ENCODE measurements around the gene RSBN1L. TPM values are rescaled to one million over a fixed set of nuclear protein-coding genes. Genes with fewer than 3 reads are reported as not detected.

Gene RSBN1L
- total RNA-seq, 1 experiment from 2014 or later, result 21.4 TPM

- DNase-seq, result no peak
- Histone ChIP-seq H3K36me3 (ENCODE audit: control insufficient read depth, insufficient read depth, low read length) (no peaks in the 10 kb centered on the region), H3K4me1 (peaks cover 5% of the 10 kb centered on the region; the same call in 1 of the 2 replicates), H3K9me3 (no peaks in the 10 kb centered on the region), H3K4me3 (ENCODE audit: low read depth, low read length) (no peak overlapping the region), H3K27me3 (replicated peaks; ENCODE audit: control insufficient read depth, insufficient read depth, low read length) (no peaks in the 10 kb centered on the region)
- CTCF ChIA-PET, result interaction anchor here (0.7 kb wide), 1 partner anchor 31 kb away, joined by 4 read pairs; no protein-coding TSS in a partner anchor
- Mint-ChIP-seq H3K9me3 (ENCODE audit: unreplicated experiment) (no peaks in the 10 kb centered on the region), H3K4me3 (ENCODE audit: unreplicated experiment) (no peak overlapping the region), H3K27me3 (ENCODE audit: insufficient read depth, unreplicated experiment) (no peaks in the 10 kb centered on the region), H3K4me1 (ENCODE audit: low read depth, unreplicated experiment) (peaks cover 23% of the 10 kb centered on the region), H3K27ac (ENCODE audit: unreplicated experiment) (peak overlapping the region; percentile 24), H3K36me3 (ENCODE audit: insufficient read depth, unreplicated experiment) (peaks cover 9% of the 10 kb centered on the region)
- intact Hi-C loops (cut with micrococcal nuclease; ENCODE audit: unreplicated experiment), result no loop called here
- TF ChIP-seq, protein P1, sequence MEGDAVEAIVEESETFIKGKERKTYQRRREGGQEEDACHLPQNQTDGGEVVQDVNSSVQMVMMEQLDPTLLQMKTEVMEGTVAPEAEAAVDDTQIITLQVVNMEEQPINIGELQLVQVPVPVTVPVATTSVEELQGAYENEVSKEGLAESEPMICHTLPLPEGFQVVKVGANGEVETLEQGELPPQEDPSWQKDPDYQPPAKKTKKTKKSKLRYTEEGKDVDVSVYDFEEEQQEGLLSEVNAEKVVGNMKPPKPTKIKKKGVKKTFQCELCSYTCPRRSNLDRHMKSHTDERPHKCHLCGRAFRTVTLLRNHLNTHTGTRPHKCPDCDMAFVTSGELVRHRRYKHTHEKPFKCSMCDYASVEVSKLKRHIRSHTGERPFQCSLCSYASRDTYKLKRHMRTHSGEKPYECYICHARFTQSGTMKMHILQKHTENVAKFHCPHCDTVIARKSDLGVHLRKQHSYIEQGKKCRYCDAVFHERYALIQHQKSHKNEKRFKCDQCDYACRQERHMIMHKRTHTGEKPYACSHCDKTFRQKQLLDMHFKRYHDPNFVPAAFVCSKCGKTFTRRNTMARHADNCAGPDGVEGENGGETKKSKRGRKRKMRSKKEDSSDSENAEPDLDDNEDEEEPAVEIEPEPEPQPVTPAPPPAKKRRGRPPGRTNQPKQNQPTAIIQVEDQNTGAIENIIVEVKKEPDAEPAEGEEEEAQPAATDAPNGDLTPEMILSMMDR (IDR thresholded peaks at IDR 0.05; ENCODE audit: insufficient read depth in 1 of 2, low read depth in 1 of 2, low read length in 1 of 2, severe bottlenecking in 1 of 2, unreplicated experiment in 1 of 2), result no peak
- POLR2A ChIA-PET, result no interaction called here
- BruUV-seq (replicated peaks), result no TSS peak
Observed at GRCh38 chr7:77727527-77727926, 31.3 kb downstream of the RSBN1L start.

DNA sequence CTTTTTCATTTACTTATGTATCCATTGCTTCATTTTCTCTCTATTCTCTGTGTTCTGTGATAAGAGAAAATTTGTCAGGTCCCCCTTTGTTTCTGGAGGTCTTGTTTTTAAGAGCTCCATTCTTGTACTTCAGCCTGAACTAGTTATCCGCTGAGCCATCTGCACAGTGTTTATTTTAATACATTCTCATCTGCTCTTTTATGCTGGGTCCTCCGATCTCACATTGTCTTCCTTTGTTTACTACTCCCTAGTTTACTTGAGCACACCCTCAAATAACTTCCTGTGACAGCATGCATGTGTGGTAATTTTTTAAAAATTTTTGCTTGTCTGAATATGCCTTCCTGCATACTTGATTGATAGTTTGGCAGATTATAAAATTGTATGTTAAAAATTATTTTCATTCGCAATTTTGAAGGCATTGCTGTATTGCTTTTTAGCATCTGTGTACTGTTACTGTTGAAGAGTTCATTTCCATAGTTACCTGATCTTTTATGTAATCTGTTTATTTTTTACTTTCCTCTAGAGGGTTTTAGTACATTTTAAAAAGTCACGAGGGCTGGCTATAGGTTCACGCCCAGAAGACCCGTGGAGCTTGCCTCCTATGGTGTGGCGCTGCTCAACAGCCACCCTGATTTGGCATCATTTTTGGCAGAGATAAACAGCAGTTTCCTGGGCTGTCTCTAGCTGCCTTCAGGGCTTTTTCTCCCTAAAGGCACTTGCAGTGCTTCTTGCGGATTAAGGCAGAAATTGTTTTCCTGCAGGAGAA lies 31.9 kb downstream of the RSBN1L start:
- DNase-seq, result no peak
- Mint-ChIP-seq H3K4me3 (ENCODE audit: unreplicated experiment) (no peak overlapping the region), H3K27ac (ENCODE audit: unreplicated experiment) (peak overlapping the region; percentile 24), H3K4me1 (ENCODE audit: low read depth, unreplicated experiment) (peaks cover 23% of the 10 kb centered on the region), H3K36me3 (ENCODE audit: insufficient read depth, unreplicated experiment) (peaks cover 9% of the 10 kb centered on the region), H3K9me3 (ENCODE audit: unreplicated experiment) (no peaks in the 10 kb centered on the region), H3K27me3 (ENCODE audit: insufficient read depth, unreplicated experiment) (no peaks in the 10 kb centered on the region)
- peaks cover 5% of the 10 kb centered on the region; the same call in 1 of the 2 replicates for H3K4me1 ChIP-seq
- no TSS peak for BruUV-seq (replicated peaks)
- no peaks in the 10 kb centered on the region for H3K9me3 ChIP-seq
- intact Hi-C loops (cut with micrococcal nuclease; ENCODE audit: unreplicated experiment), result no loop called here
- H3K27me3 ChIP-seq (replicated peaks; ENCODE audit: control insufficient read depth, insufficient read depth, low read length), result no peaks in the 10 kb centered on the region
- no peaks in the 10 kb centered on the region for H3K36me3 ChIP-seq (ENCODE audit: control insufficient read depth, insufficient read depth, low read length)
- TF ChIP-seq, protein P1 (IDR thresholded peaks at IDR 0.05; ENCODE audit: insufficient read depth in 1 of 2, low read depth in 1 of 2, low read length in 1 of 2, severe bottlenecking in 1 of 2, unreplicated experiment in 1 of 2), result no peak
- POLR2A ChIA-PET, result no interaction called here
- CTCF ChIA-PET, result interaction anchor here (0.7 kb wide), 1 partner anchor 31 kb away, joined by 4 read pairs; no protein-coding TSS in a partner anchor
- no peak overlapping the region for H3K4me3 ChIP-seq (ENCODE audit: low read depth, low read length)

DNA sequence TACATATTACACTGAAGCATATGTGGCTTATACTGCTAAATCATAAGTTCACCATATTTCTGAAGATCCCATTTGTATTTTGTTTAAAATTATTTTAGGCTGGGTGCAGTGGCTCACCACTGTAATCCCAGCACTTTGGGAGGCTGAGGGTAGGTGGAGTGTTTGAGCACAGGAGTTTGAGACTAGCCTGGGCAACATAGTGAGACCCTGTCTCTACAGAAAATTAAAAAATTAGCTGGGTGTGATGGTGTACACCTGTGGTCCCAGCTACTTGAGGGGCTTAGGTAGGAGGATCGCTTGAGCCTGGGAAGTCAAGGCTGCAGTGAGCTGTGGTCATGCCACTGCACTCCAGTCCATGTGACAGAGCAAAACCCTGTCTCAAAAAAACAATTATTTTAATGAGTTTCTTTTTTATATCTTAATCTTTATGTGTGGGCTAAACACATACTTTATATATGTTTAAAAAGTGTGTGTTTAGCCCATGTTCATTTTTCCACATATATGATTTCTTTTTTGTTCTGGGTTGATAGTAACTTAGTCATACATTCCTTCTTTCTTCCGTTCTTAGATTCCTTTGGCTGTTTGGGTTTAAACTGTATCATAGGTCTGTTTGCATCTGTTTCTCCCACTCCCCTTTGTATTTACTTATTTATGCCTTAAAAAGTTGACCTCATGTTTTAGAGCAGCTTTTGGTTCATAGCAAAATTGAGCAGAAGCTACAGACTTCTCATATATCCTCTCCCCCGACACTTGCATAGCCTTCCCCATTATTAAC lies 33.5 kb downstream of the RSBN1L start:
- no peaks in the 10 kb centered on the region for H3K27me3 Mint-ChIP-seq (ENCODE audit: insufficient read depth, unreplicated experiment)

More for the DNA sequence above, 33.5 kb downstream of the RSBN1L start:
- BruUV-seq (replicated peaks), result no TSS peak
- no peak for DNase-seq
- Histone ChIP-seq H3K4me1 (peaks cover 11% of the 10 kb centered on the region), H3K36me3 (ENCODE audit: control insufficient read depth, insufficient read depth, low read length) (no peaks in the 10 kb centered on the region), H3K27me3 (replicated peaks; ENCODE audit: control insufficient read depth, insufficient read depth, low read length) (no peaks in the 10 kb centered on the region), H3K4me3 (ENCODE audit: low read depth, low read length) (no peak overlapping the region), H3K9me3 (no peaks in the 10 kb centered on the region)
- H3K36me3 Mint-ChIP-seq (ENCODE audit: insufficient read depth, unreplicated experiment), result peaks cover 9% of the 10 kb centered on the region
- TF ChIP-seq, protein P1 (IDR thresholded peaks at IDR 0.05; ENCODE audit: insufficient read depth in 1 of 2, low read depth in 1 of 2, low read length in 1 of 2, severe bottlenecking in 1 of 2, unreplicated experiment in 1 of 2), result no peak
- no peak overlapping the region for H3K4me3 Mint-ChIP-seq (ENCODE audit: unreplicated experiment)
- H3K9me3 Mint-ChIP-seq (ENCODE audit: unreplicated experiment), result no peaks in the 10 kb centered on the region
- H3K27ac Mint-ChIP-seq (ENCODE audit: unreplicated experiment), result no peak overlapping the region
- intact Hi-C loops (cut with micrococcal nuclease; ENCODE audit: unreplicated experiment), result loop anchor here (2.0 kb wide), 1 partner anchor 33 kb away; the partner anchor contains the start of gene RSBN1L
- ChIA-PET POLR2A (no interaction called here), CTCF (no interaction called here)
- peaks cover 23% of the 10 kb centered on the region for H3K4me1 Mint-ChIP-seq (ENCODE audit: low read depth, unreplicated experiment)

Data from Caco-2 (cell line).